OCI-LY7 (cell line): Measurements from ENCODE around the gene C5orf15. TPM values are rescaled to one million over a fixed set of nuclear protein-coding genes. Genes with fewer than 3 reads are reported as not detected.

Experiments used
- BruUV-seq: library from RNA; stranded (reverse); fragments of 400-500 nt; replicated peaks from 2 replicates; lab custom pipeline; 2021; lab: Mats Ljungman, UMichigan
- CTCF ChIA-PET: fragments of 300-600 bp; sonication (Branson Sonifier 250); formaldehyde crosslinking; loops from one replicate; lab custom pipeline; 2022; ENCODE audit warnings: antibody characterized with exemption; ENCODE audit not compliant: unreplicated experiment; lab: Charles Lee
- POLR2A ChIA-PET: fragments of 300-600 bp; sonication (Branson Sonifier 250); formaldehyde crosslinking; loops from one replicate; lab custom pipeline; 2022; ENCODE audit warnings: antibody characterized with exemption; lab: Charles Lee
- DNase-seq: peaks from one replicate; pipeline ENCODE4 v3.0.0-alpha.2; 2015; ENCODE audit warnings: low spot score
- H2AFZ ChIP-seq: fragments of 200-600 bp; sonication (generic), shearing (Covaris generic); 2 replicates; pipeline ENCODE4 v1.6.1; 2014; ENCODE audit warnings: mild to moderate bottlenecking, antibody characterized with exemption, low read length, moderate library complexity
- H3K27ac ChIP-seq: fragments of 200-600 bp; sonication (generic); 2 replicates; pipeline ENCODE4 v1.5.1; 2014; ENCODE audit warnings: mixed run types, low read depth, mild to moderate bottlenecking, moderate library complexity, low read length, inconsistent platforms; ENCODE audit not compliant: poor library complexity, severe bottlenecking
- H3K36me3 ChIP-seq: fragments of 200-600 bp; sonication (generic); 2 replicates; pipeline ENCODE4 v1.6.1; 2014; ENCODE audit warnings: mild to moderate bottlenecking, antibody characterized with exemption, low read length, moderate library complexity, mixed read lengths; ENCODE audit not compliant: insufficient read depth
- H3K4me1 ChIP-seq: fragments of 200-600 bp; sonication (generic); 2 replicates; pipeline ENCODE4 v1.5.1; 2014; ENCODE audit warnings: mild to moderate bottlenecking, low read length; ENCODE audit not compliant: insufficient read depth, poor library complexity, severe bottlenecking
- H3K4me2 ChIP-seq: fragments of 200-600 bp; sonication (generic); 2 replicates; pipeline ENCODE4 v1.6.1; 2014; ENCODE audit warnings: mild to moderate bottlenecking, low read length
- H3K4me3 ChIP-seq: fragments of 200-600 bp; sonication (generic); 2 replicates; pipeline ENCODE4 v1.5.1; 2014; ENCODE audit warnings: mild to moderate bottlenecking, low read depth, low read length; ENCODE audit not compliant: poor library complexity, severe bottlenecking
- H3K79me2 ChIP-seq: fragments of 200-600 bp; sonication (generic); 2 replicates; pipeline ENCODE4 v1.6.1; 2016; ENCODE audit warnings: low read depth, mild to moderate bottlenecking, low read length, moderate library complexity, mixed read lengths; ENCODE audit not compliant: insufficient read depth
- H3K9me2 ChIP-seq: fragments of 200-600 bp; sonication (generic); 2 replicates; pipeline ENCODE4 v1.6.1; 2016; ENCODE audit warnings: mild to moderate bottlenecking, low read length, mixed read lengths; ENCODE audit not compliant: insufficient read depth
- H3K9me3 ChIP-seq: fragments of 200-600 bp; sonication (generic); 2 replicates; pipeline ENCODE4 v1.6.1; 2014; ENCODE audit warnings: mild to moderate bottlenecking, mixed run types, low read length, mixed read lengths
- H4K20me1 ChIP-seq: fragments of 200-600 bp; sonication (generic); 2 replicates; pipeline ENCODE4 v1.6.1; 2014; ENCODE audit warnings: mild to moderate bottlenecking, antibody characterized with exemption, low read length, moderate library complexity, mixed read lengths; ENCODE audit not compliant: insufficient read depth
- EZH2phosphoT487 ChIP-seq: fragments of 200-600 bp; sonication (generic); IDR thresholded peaks from 2 replicates; pipeline ENCODE4 v1.6.1; 2018; ENCODE audit warnings: low read depth, borderline replicate concordance, mild to moderate bottlenecking, mixed run types, antibody characterized with exemption, low read length, moderate library complexity, mixed read lengths
- intact Hi-C: fragments of 100-400 bp; cut with micrococcal nuclease; formaldehyde crosslinking; loops from one replicate; pipeline ENCODE4 v1.10.0; 2022; ENCODE audit not compliant: unreplicated experiment
- total RNA-seq, 2 experiments: library from RNA; depleted of rRNA in 1 of 2; stranded (reverse); fragments of >200 nt in 1 of 2; shearing (Covaris generic) in 1 of 2; gene quantifications; 2 replicates each; pipeline ENCODE4 v1.2.3, GENCODE V29; 2014 to 2022
- TF ChIP-seq, protein P1 (sequence below): fragments of 200-600 bp; sonication (generic); conservative IDR thresholded peaks from 2 replicates; pipeline ENCODE4 v1.5.1; 2014; ENCODE audit warnings: mild to moderate bottlenecking, antibody characterized with exemption, low read length, moderate library complexity, mixed read lengths

The C5orf15 gene
- total RNA-seq, 2 experiments from 2014 or later, result 32.2 to 46.4 TPM

DNA sequence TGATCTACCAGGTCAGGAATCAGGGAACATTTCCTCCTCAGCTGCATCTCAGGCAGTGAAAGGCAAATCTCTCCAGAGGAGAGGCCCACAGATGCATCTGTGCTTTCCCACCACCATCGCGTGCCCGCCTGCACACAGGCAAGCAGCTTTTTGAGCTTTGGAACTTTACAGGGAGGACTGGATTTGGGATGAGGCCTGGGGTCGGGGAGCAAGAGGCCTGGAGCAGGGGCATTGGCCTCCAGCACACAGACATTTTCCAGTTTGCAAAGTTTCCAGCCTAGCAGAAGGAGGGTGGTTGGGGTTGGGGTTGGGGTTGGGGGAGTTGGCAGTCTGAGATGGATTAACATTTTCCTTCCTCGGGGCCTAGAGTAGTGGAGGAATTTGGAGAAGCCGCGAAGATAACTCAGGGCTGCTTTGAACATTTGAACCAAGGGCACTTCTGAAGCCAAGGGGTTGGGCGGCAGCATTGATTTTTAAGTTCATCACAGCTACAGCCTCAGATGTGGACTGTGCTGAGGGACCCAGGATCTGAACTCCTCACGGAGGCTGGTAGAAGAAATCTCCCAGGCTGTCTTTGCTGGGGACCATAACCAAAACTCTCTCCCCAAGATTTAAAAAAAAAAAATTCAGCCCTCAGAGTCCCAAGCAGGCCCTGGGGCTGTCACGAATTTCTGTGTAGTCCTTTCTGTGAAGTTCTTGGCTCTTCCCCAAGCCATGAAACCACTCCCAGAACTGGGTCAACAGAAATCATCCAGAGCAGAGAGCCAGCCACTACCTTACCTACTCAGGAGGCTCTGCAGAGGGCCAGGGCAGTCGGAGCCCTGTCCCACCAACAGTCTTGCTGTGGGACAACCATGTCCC, 25.6 kb downstream of the C5orf15 start:
- Histone ChIP-seq H3K79me2 (no peaks in the 10 kb centered on the region), H3K36me3 (no peaks in the 10 kb centered on the region), H3K27ac (no peak overlapping the region), H3K4me3 (no peak overlapping the region), H3K4me2 (no peak overlapping the region), H3K9me3 (no peaks in the 10 kb centered on the region), H2AFZ (no peak overlapping the region), H4K20me1 (no peaks in the 10 kb centered on the region), H3K9me2 (no peaks in the 10 kb centered on the region), H3K4me1 (peaks cover 48% of the 10 kb centered on the region)
- no peak for DNase-seq
- intact Hi-C loops, result loop anchor here (5.0 kb wide), 1 partner anchor 201 kb away; no protein-coding TSS in a partner anchor
- TF ChIP-seq, protein P1, sequence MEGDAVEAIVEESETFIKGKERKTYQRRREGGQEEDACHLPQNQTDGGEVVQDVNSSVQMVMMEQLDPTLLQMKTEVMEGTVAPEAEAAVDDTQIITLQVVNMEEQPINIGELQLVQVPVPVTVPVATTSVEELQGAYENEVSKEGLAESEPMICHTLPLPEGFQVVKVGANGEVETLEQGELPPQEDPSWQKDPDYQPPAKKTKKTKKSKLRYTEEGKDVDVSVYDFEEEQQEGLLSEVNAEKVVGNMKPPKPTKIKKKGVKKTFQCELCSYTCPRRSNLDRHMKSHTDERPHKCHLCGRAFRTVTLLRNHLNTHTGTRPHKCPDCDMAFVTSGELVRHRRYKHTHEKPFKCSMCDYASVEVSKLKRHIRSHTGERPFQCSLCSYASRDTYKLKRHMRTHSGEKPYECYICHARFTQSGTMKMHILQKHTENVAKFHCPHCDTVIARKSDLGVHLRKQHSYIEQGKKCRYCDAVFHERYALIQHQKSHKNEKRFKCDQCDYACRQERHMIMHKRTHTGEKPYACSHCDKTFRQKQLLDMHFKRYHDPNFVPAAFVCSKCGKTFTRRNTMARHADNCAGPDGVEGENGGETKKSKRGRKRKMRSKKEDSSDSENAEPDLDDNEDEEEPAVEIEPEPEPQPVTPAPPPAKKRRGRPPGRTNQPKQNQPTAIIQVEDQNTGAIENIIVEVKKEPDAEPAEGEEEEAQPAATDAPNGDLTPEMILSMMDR, result no peak
- no peak for TF ChIP-seq EZH2phosphoT487
- no TSS peak for BruUV-seq
- ChIA-PET POLR2A (interaction anchor here (0.6 to 2.0 kb wide), 3 partner anchors 8 to 99 kb away, joined by 5 to 8 read pairs (median 6); no protein-coding TSS in a partner anchor), CTCF (no interaction called here)

DNA sequence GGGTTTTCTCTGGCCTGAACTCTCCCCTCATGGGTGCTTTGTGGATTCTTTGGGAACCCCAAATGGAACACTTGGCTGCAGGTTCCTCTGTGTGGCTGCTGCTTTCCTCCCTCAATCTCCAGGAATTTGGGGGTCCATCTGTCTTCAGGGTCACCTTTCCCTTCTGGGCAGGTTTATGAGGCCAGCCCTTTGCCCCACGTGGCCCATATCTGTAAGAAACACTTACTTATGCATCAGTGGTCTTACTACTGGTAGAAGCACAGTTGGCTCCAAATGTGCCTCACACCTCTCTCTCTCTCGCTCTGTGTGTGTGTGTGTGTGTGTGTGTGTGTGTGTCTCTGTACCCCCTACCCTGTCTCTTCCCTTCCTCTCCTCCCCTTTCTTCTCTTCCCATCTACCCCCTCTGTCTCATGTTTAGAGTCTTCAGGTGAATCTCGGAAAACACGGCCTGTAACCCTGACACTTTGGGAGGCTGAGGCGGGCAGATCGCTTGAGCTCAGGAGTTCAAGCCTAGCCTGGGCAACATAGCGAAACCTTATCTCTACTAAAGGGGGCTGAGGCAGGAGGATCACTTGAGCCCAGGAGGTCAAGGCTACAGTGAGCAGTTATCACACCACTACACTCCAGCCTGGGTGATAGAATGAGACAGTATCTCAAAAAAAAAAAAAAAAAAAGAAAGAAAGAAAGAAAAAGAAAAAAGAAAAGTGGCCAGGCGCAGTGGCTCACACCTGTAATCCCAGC, 26.8 kb downstream of the C5orf15 start:
- H3K4me2 ChIP-seq, result peak overlapping the region; percentile 12; the same call in 1 of the 2 replicates
- no peaks in the 10 kb centered on the region for H3K36me3 ChIP-seq
- H3K4me3 ChIP-seq, result no peak overlapping the region
- H4K20me1 ChIP-seq, result no peaks in the 10 kb centered on the region
- TF ChIP-seq, protein P1, result no peak
- TF ChIP-seq EZH2phosphoT487, result no peak
- CTCF ChIA-PET, result no interaction called here
- H3K9me2 ChIP-seq, result no peaks in the 10 kb centered on the region
- H3K9me3 ChIP-seq, result no peaks in the 10 kb centered on the region
- H3K27ac ChIP-seq, result peak overlapping the region; percentile 98
- no peaks in the 10 kb centered on the region for H3K79me2 ChIP-seq
- peak overlapping the region; percentile 40; the same call in 1 of the 2 replicates for H2AFZ ChIP-seq
- peaks cover 60% of the 10 kb centered on the region for H3K4me1 ChIP-seq
- DNase-seq, result peak; percentile 57
- intact Hi-C loops, result loop anchor here (5.0 kb wide), 1 partner anchor 199 kb away; no protein-coding TSS in a partner anchor
- POLR2A ChIA-PET, result interaction anchor here (0.7 kb wide), 1 partner anchor 526 kb away, joined by 3 read pairs; no protein-coding TSS in a partner anchor
- no TSS peak for BruUV-seq
